Stimulated activated CD4-positive, alpha-beta T cell treated with anti-CD3 and anti-CD28 coated beads, Interleukin-4, amount 100 ng/mL, for 4 hours (primary cell): ENCODE data around the gene NECTIN1.

Experiments used
- DNase-seq, 2 experiments: peaks; one replicate each; pipeline ENCODE4 v3.0.0-alpha.2; 2020

Gene NECTIN1

GRCh38 chr11:119754656-119755355 lies 25.8 kb upstream of the NECTIN1 start:
- no peak for DNase-seq

GRCh38 chr11:119754199-119754598 lies 25.2 kb upstream of the NECTIN1 start:
- DNase-seq, result no peak

- no peak for DNase-seq
Observed at GRCh38 chr11:119752946-119753345, 23.9 kb upstream of the NECTIN1 start.

- DNase-seq, result no peak
Observed at GRCh38 chr11:119752345-119752871, 23.4 kb upstream of the NECTIN1 start.

GRCh38 chr11:119750056-119750455 lies 21.1 kb upstream of the NECTIN1 start:
- DNase-seq, result no peak

- DNase-seq, result no peak
Observed at GRCh38 chr11:119749006-119749565, 20.1 kb upstream of the NECTIN1 start.

GRCh38 chr11:119747868-119748660 lies 19.1 kb upstream of the NECTIN1 start:
- DNase-seq, result no peak

GRCh38 chr11:119745776-119746535 lies 17.0 kb upstream of the NECTIN1 start:
- no peak for DNase-seq

- DNase-seq, result no peak
Observed at GRCh38 chr11:119745112-119745511, 16.1 kb upstream of the NECTIN1 start.

- no peak for DNase-seq
Observed at GRCh38 chr11:119744577-119744976, 15.6 kb upstream of the NECTIN1 start.

GRCh38 chr11:119743006-119743405 lies 14.0 kb upstream of the NECTIN1 start:
- DNase-seq, result no peak

GRCh38 chr11:119742263-119742861 lies 13.4 kb upstream of the NECTIN1 start:
- peak in 1 of 2 experiments; percentile 25 for DNase-seq

GRCh38 chr11:119741369-119742262 lies 12.6 kb upstream of the NECTIN1 start:
- peak; percentile 41 to 60 for DNase-seq

GRCh38 chr11:119739975-119740374 lies 11.0 kb upstream of the NECTIN1 start:
- DNase-seq, result no peak

- no peak for DNase-seq
Observed at GRCh38 chr11:119739021-119739703, 10.2 kb upstream of the NECTIN1 start.

- no peak for DNase-seq
Observed at GRCh38 chr11:119738059-119738439, 9.0 kb upstream of the NECTIN1 start.

GRCh38 chr11:119737366-119738058 lies 8.5 kb upstream of the NECTIN1 start:
- no peak for DNase-seq

GRCh38 chr11:119734788-119735187 lies 5.8 kb upstream of the NECTIN1 start:
- no peak for DNase-seq

GRCh38 chr11:119730789-119731386 lies 1.9 kb upstream of the NECTIN1 start:
- no peak for DNase-seq
